ENCODE results near the gene LRP6.

DNA sequence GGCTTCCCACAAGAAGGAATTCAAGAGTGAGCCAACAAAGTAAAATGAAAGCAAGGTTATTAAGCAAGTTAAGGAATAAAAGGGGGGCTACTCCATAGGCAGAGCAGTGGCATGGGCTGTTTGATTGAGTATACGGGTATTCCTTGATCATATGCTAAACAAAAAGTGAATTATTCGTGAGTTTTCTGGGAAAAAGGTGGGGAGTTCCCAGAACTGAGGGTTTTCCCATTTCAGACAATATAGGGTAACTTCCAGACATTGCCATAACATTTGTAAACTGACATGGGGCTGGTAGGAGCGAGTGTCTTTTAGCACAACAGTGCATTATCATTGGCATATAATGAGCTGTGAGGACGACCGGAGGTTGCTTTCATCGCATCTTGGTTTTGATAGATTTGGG lies 198.1 kb downstream of the LRP6 start:
- TF ChIP-seq, protein P1, sequence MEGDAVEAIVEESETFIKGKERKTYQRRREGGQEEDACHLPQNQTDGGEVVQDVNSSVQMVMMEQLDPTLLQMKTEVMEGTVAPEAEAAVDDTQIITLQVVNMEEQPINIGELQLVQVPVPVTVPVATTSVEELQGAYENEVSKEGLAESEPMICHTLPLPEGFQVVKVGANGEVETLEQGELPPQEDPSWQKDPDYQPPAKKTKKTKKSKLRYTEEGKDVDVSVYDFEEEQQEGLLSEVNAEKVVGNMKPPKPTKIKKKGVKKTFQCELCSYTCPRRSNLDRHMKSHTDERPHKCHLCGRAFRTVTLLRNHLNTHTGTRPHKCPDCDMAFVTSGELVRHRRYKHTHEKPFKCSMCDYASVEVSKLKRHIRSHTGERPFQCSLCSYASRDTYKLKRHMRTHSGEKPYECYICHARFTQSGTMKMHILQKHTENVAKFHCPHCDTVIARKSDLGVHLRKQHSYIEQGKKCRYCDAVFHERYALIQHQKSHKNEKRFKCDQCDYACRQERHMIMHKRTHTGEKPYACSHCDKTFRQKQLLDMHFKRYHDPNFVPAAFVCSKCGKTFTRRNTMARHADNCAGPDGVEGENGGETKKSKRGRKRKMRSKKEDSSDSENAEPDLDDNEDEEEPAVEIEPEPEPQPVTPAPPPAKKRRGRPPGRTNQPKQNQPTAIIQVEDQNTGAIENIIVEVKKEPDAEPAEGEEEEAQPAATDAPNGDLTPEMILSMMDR (IDR thresholded peaks at IDR 0.05), result no peak
- TF ChIP-seq EP300 (IDR thresholded peaks at IDR 0.05; ENCODE audit: low read depth), result no peak

Measured in transverse colon (tissue), 3 donors.